22Rv1 (cell line): Measurements from ENCODE around the gene FANCL.

ENCODE experiments used
- ZFX ChIP-seq: fragments of 450-650 bp; IDR thresholded peaks from 2 replicates; pipeline ENCODE4 v1.6.1; 2017; ENCODE audit warnings: antibody characterized with exemption, borderline replicate concordance
- TF ChIP-seq, protein P1 (sequence below): fragments of 450-650 bp; IDR thresholded peaks from 2 replicates; pipeline ENCODE4 v1.5.1; 2017; ENCODE audit warnings: mild to moderate bottlenecking

DNA sequence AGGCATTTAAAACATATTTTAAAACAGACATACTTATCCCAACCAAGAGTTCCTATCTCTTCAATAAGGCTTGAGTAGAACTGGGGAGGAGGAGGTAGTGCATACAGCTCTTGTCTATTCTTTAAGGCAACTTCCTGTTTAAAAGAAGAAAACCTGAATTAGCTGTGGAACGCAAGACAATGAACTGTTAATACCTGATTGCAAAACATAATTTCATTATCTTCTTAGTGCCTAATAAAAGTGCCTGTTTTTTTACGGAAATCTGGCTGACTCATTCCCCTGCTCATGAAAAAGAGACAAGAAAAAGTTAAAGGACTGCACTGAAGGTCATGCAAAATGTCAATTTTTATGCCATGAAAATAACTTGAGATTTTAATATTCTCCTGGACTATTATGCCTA is 19.2 kb downstream of the FANCL start:
- TF ChIP-seq, protein P1, sequence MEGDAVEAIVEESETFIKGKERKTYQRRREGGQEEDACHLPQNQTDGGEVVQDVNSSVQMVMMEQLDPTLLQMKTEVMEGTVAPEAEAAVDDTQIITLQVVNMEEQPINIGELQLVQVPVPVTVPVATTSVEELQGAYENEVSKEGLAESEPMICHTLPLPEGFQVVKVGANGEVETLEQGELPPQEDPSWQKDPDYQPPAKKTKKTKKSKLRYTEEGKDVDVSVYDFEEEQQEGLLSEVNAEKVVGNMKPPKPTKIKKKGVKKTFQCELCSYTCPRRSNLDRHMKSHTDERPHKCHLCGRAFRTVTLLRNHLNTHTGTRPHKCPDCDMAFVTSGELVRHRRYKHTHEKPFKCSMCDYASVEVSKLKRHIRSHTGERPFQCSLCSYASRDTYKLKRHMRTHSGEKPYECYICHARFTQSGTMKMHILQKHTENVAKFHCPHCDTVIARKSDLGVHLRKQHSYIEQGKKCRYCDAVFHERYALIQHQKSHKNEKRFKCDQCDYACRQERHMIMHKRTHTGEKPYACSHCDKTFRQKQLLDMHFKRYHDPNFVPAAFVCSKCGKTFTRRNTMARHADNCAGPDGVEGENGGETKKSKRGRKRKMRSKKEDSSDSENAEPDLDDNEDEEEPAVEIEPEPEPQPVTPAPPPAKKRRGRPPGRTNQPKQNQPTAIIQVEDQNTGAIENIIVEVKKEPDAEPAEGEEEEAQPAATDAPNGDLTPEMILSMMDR, result no peak
- TF ChIP-seq ZFX, result no peak
